Hypothalamus (tissue), 51 donors: ENCODE results near the gene ARFIP2.
A peak's percentile ranks its signal among the peaks of the same experiment; 100 is the strongest.

ENCODE experiments used
- DNase-seq, 51 donors: peaks; one replicate each; lab custom pipeline; 2025; lab: John Stamatoyannopoulos, UW

The ARFIP2 gene

DNA sequence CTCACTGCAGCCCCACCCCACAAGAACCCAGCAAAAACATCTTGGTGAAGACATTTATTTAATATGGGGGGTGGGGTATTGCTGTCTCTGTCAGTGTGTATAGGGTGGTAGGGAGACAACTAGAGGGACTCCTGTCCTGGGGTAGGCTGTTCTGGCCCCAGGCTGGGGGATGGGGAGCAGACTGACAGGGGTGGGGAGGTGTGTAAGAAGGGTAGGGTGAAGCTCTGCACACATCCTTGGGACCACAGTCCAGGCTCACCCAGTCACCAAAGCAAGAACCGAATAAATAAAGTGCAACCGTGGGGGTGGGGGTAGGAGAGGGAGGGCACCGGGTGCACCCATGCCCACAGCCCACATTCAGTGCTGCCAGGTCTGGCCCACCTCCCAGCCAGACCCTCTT is 32.6 kb downstream of the ARFIP2 start:
- DNase-seq, result no peak

DNA sequence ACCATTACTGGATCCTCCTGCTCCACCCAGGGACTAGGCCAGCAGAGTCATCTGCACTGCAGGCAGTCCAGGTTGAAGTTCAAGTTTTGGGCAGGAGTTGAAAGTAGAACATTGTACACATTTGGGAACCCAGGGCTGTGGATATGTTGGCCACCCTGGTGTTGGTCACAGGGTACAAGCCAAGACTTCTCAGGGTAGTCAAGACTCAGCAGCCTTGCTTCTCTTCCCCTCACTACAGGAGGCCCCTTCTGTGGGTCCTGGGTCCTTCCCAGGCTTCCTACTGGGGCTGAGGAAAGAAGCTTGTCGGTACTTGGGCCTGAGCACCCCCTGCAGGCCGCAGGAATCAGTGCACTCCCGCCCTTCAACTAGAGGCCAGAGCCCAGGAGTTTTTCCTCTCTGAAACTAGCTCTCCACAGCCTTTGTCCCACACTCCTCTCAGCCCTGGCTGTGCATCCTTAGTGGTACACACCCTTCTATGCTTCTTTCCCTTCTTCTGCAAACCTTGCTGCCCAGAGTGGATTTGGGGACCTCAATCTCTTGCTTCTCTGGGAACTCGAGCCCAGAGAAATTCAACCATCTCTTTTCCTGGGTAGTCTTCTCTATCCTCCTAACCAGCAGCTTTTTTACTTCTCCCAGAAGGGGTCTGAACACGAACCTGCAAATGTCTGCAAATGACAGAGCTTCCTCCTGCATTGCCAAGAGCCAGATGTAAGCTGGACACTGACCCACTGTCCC is 37.7 kb downstream of the ARFIP2 start:
- peak in 45 of 51 donors; percentile 2 to 75 (median 34) for DNase-seq

DNA sequence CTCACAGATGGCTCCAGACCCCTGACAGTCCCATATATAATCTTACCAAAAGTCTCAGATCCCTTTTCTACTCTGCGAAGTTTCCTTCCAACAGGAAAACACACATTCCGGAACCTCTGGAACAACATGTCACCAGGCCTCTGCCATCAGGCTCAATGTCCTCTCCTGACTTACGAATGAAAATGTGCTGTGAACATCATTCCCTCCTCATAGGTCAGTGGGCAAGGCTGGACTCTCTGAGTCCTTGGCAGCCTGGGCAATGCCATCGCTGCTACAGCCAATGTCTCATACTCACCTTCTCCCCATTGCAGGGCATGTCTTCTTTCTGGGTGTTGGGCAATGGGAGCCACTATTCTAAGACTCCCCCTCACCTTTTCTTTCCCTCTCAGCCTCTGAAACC is 38.7 kb downstream of the ARFIP2 start:
- no peak for DNase-seq

DNA sequence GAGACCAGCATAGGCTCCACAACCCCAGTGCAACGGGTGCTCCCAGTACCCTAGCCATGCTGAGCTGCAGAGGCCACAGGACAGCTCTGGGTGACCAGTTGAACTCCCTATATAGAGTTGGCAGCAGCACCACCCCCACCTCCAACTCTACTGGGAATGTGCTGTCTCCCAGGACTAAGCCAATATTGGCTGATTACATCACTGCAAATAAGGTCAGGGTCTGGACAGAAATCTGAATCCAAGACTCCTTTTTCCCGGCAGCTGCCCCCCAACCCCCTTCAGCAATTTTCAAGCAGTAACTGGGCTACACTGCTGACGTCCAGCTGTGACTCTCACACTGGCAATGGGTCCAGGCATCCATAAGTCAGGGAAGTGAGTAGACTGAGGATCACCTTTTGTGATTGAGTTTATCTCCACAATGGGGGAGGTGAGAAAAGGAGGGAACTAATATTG is 40.2 kb downstream of the ARFIP2 start, which contains the start of gene HPX:
HPX (minus strand) TSS at position 82 of the 453 bp plus-strand sequence; CDS start at position 58, 24 bp downstream.
- no peak for DNase-seq

DNA sequence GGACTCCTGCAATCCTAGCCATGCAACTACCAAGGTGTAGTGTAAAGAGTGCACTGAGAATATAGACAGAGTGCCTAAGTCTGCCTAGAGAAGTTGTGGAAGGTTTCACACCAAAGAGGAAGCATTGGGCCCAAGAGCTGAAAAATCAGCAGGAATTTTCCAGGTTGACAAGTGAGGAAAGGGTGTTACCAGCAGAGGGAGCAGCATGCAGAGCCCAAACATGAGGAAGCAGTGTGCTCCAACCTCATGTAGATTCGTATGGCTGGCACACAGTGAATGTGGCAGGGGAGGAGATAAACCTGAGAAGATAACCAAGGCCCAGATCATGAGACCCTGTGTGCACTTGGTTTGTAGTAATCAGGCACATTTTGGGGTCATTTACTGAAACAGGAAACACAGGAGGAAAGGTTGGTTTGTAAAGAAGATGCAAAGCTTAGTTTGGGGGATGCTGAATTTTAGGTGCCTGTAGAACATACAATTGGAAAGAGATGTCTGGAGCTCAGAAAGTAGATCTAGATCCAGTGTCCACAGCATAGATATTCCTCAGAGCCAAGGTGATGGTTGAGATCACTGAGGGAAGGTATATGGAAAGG is 42.1 kb downstream of the ARFIP2 start:
- peak in 25 of 51 donors; percentile 4 to 68 (median 22) for DNase-seq

DNA sequence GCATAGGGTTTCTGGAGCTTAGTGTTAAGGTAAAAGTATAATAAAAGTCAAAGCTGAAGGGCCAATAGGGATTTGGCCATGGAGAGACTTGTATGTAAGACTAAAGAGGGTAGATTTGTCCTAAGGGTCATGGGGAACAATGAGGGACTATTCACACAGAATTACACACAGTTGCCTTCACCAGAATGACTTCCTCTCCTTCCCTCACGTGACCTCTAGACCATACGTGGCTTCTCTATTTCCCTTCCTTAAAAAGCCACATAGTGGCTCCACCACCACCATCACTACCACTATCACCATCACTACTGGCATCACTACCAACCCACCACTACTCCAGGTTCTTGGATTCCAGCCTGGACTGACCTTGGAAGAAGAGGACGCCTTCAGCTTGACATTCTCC is 43.1 kb downstream of the ARFIP2 start:
- no peak for DNase-seq

DNA sequence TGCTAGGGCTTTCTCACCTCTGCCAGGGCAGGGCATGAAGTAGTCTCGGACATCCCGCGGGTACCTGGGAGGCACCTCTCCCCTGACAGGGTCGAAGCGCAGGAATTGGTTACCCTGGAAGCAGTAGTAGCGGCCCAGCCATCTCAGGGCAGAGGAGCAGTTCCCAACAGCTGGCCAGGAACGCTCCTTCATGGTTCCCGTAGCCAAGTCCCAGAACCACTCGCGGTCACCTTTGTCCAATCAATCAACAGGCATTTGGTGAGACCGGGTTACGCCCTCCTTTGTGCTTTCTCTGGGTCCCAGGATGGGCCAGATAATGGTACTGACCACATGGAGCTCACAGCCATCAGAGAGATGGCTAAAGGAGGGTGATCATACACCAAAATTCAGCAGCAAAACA is 43.7 kb downstream of the ARFIP2 start:
- no peak for DNase-seq

DNA sequence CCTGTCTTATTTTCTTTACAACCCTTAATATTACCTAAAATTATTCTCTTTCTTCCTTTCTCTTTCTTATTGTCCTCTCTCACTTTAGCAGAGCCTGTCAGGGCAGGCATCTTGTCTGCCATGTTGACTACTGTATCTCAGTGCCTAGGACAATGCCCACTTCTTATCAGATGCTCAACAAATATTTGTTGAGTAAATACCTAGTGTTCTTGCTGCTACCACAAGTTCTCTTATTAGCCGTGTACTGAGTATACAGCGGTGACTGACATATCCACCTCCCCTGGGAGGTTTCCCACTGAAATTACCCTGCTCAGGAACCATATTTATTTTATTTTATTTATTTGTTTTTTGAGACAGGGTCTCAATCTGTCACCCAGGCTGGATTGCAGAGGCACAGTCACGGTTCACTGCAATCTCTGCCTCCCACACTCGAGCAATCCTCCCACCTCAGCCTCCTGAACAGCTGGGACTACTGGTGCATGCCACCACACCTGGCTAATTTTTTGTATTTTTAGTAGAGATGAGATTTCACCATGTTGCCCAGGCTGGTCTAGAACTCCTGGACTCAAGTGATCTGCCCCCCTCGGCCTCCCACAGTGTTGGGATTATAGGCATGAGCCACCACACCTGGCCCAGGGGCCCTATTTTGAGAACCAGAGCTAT is 47.0 kb downstream of the ARFIP2 start:
- no peak for DNase-seq

DNA sequence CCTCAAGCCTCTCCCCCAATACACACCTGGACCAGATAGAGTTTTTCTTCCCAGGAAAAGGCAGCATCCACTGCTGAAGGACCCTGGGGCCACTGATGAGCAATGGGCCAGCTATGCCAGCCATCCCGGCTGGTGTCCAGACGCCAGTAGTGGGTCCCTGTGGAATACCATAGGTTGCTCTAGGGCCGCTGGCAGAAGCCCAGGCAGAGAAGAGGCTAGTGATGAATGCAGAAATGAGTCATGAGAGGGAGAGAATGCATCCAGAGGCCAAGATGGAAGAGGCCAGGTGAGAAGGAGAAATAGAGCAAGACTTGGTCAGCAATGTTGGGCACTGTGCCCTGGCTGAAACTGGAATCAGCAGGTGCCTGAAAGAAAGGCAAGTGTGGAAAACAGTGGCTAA is 49.3 kb downstream of the ARFIP2 start:
- DNase-seq, result no peak

DNA sequence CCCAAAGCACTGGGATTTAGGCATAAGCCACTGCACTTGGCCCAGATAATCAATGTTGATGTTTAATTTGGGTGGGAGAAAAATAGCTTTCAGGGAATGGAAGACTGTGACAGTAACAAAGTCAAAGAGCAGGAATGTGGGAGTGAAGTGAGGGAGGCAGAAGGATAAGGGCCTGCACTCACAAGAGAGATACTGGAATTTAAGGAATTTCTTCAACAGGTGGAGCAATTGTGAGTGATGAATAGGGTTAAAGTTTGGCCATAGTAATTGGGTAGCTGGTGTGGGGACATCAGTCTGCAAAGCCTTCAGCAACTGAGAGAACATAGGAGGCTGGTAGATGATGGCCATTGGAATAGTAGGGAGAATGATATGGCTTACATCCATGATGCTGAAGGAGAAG is 53.6 kb downstream of the ARFIP2 start:
- no peak for DNase-seq
